Neutrophil (primary cell): Measurements from ENCODE around the gene RPA3.

Experiments
- H3K27ac ChIP-seq: fragments of 200-600 bp; sonication (generic); 2 replicates; pipeline ENCODE4 v1.5.1; 2016; ENCODE audit warnings: mild to moderate bottlenecking, moderate library complexity
- H3K27me3 ChIP-seq: fragments of 200-600 bp; sonication (generic); 2 replicates; pipeline ENCODE4 v1.6.0; 2016; ENCODE audit warnings: mild to moderate bottlenecking
- H3K36me3 ChIP-seq: fragments of 200-600 bp; sonication (generic); 2 replicates; pipeline ENCODE4 v1.5.1; 2017
- H3K4me1 ChIP-seq, 2 experiments: fragments of 200-600 bp in 1 of 2; sonication (generic) in 1 of 2; 1 replicate in 1 of 2; 2 replicates in 1 of 2; pipeline versions ENCODE4 v1.5.1 to v1.6.1; 2013 to 2016; ENCODE audit warnings: low read depth in 1 of 2, low read length in 1 of 2, mild to moderate bottlenecking in 1 of 2, moderate library complexity in 1 of 2; ENCODE audit not compliant: control insufficient read depth in 1 of 2, insufficient read depth in 1 of 2
- H3K4me3 ChIP-seq, 2 experiments: fragments of 200-600 bp in 1 of 2; sonication (generic) in 1 of 2; 1 replicate in 1 of 2; 2 replicates in 1 of 2; pipeline ENCODE4 v1.5.1; 2013 to 2016; ENCODE audit warnings: low read depth in 1 of 2, low read length in 1 of 2, mild to moderate bottlenecking in 1 of 2, moderate library complexity in 1 of 2
- H3K9me3 ChIP-seq: fragments of 200-600 bp; sonication (generic); 2 replicates; pipeline ENCODE4 v1.5.1; 2016
- TF ChIP-seq, protein P1 (sequence below): fragments of 200-600 bp; sonication (generic); IDR thresholded peaks from 2 replicates; pipeline ENCODE4 v1.5.1; 2016; ENCODE audit warnings: antibody characterized with exemption

RPA3 gene

DNA sequence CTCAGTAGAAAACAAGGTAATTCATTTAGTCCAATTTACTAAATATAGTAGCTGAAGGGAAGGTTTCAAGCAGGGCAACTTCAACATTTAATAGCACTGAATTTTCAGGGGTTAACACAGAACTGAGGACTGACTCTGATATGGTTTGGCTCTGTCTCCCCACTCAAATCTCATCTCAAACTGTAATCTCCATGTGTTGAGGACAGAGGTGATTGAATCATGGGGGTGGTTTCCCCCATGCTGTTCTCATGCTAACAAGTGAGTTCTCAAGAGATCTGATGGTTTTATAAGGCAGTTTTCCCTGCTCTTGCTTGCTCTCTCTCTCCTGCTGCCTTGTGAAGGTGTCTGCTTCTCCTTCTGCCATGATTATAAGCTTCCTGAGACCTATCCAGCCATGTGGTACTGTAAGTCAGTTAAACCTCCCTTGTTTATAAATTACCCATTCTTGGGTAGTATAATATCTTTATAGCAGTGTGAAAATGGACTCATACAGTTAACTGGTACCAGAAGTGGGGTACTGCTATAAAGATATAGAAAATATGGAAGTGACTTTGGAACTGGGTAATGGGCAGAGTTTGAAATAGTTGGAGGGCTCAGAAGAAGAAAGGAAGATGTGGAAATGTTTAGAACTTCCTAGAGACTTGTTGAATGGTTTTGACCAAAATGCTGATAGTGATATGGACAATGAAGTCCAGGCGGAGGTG is 87.6 kb downstream of the RPA3 start:
- H3K36me3 ChIP-seq, result no peaks in the 10 kb centered on the region
- no peaks in the 10 kb centered on the region for H3K4me1 ChIP-seq
- peaks cover 7% of the 10 kb centered on the region for H3K9me3 ChIP-seq
- H3K4me3 ChIP-seq, result no peak overlapping the region
- TF ChIP-seq, protein P1, sequence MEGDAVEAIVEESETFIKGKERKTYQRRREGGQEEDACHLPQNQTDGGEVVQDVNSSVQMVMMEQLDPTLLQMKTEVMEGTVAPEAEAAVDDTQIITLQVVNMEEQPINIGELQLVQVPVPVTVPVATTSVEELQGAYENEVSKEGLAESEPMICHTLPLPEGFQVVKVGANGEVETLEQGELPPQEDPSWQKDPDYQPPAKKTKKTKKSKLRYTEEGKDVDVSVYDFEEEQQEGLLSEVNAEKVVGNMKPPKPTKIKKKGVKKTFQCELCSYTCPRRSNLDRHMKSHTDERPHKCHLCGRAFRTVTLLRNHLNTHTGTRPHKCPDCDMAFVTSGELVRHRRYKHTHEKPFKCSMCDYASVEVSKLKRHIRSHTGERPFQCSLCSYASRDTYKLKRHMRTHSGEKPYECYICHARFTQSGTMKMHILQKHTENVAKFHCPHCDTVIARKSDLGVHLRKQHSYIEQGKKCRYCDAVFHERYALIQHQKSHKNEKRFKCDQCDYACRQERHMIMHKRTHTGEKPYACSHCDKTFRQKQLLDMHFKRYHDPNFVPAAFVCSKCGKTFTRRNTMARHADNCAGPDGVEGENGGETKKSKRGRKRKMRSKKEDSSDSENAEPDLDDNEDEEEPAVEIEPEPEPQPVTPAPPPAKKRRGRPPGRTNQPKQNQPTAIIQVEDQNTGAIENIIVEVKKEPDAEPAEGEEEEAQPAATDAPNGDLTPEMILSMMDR, result no peak
- H3K27ac ChIP-seq, result no peak overlapping the region
- H3K27me3 ChIP-seq, result no peaks in the 10 kb centered on the region

DNA sequence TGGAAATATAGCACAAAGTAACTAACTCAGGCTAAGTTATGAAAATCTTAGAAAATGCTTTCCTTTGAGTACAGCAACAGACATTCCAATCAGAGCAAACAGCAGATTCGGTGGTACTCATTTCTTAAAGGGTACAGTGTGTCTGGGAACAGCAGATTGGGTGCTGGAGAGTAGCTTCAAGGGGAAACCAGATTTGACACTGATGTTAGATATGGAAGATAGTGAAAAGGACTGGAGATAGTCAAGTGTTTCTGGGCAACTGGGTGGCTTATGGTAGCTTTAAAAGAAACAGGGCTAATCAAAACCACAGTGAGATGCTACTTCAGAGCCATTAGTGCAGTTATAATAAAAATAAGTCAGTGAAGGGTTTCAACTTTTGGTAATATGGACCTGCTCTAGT is 89.9 kb downstream of the RPA3 start:
- H3K27me3 ChIP-seq, result no peaks in the 10 kb centered on the region

DNA sequence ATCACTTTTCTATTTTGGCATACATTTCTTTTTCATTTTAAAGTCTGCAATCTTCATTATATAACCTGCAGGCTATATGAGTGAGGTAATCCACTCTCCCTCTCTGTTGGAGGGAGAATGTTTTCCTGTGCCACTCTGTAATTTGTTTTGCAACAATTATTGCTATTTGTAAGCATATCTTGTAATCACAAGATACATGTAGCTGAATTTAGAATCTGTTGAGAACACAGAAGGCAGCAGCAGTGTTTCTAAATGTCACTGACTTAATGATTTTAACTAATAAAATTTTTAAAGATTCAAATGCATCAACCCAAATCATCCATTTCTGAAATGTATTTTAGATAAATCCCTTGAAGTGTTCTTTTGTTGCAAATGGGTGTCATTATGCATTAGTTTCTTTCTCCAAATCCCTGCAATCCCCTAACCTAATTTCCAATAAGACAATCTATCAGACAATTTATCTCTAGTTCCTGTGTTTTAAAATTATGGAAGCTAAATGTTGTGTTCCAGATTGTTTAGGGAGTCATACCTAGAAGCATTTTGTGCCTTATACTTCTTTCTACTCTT is 97.7 kb downstream of the RPA3 start:
- H3K36me3 ChIP-seq, result no peaks in the 10 kb centered on the region
- H3K4me3 ChIP-seq, result no peak overlapping the region
- TF ChIP-seq, protein P1, result no peak
- peaks cover 0 to 7% of the 10 kb centered on the region in 2 experiments for H3K4me1 ChIP-seq
- no peak overlapping the region for H3K27ac ChIP-seq
- no peaks in the 10 kb centered on the region for H3K9me3 ChIP-seq
- H3K27me3 ChIP-seq, result no peaks in the 10 kb centered on the region

More for the DNA sequence above, 89.9 kb downstream of the RPA3 start:
- no peaks in the 10 kb centered on the region for H3K4me1 ChIP-seq
- no peak overlapping the region for H3K27ac ChIP-seq
- H3K9me3 ChIP-seq, result peaks cover 7% of the 10 kb centered on the region
- TF ChIP-seq, protein P1, result no peak
- no peaks in the 10 kb centered on the region for H3K36me3 ChIP-seq
- H3K4me3 ChIP-seq, result no peak overlapping the region

DNA sequence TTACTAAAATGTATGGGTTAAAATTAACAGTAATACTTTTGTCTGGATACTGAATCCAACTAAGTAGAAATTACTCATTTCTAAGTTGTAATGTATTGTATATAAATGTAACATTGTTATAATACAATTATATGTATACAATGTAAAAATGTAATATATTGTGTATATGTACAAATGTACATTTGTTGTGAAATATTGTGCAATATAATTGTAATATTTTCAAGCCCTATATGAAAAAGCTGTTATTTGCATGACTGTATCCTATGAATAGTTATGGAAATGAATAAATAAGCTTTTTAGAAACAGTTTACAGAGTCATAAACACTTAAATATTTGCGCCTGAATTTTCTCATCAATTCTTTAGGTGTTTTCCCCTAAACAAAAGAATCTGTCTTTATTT is 98.2 kb downstream of the RPA3 start:
- Histone ChIP-seq H3K36me3 (no peaks in the 10 kb centered on the region), H3K27ac (no peak overlapping the region), H3K9me3 (no peaks in the 10 kb centered on the region), H3K4me1 (peaks cover 0 to 7% of the 10 kb centered on the region in 2 experiments), H3K27me3 (no peaks in the 10 kb centered on the region), H3K4me3 (no peak overlapping the region)
- TF ChIP-seq, protein P1, result no peak

DNA sequence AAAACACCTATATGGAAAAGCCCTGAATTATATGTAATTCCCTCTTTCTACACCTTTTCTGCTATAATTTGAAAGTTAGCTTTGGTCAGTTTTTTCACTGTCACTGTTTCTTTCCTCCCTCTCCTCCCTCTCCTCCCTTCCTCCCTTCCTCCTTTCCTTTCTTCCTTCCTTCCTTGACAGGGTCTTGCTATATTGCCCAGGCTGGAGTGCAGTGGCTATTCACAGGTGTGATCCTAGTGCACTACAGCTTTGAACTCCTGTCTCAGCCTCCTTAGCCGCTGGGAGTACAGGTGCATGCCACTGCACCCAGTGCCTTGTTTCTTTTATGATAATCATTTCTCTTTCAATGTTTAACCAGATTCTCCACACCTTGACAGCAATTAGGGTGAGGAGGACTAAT is 100.0 kb downstream of the RPA3 start:
- no peak overlapping the region for H3K27ac ChIP-seq
- no peak overlapping the region for H3K4me3 ChIP-seq
- peaks cover 0 to 7% of the 10 kb centered on the region in 2 experiments for H3K4me1 ChIP-seq
- no peaks in the 10 kb centered on the region for H3K9me3 ChIP-seq
- TF ChIP-seq, protein P1, result no peak
- H3K27me3 ChIP-seq, result no peaks in the 10 kb centered on the region
- H3K36me3 ChIP-seq, result no peaks in the 10 kb centered on the region
